Cardiac fibroblast (primary cell): ENCODE results near the gene SCART1.

Source experiments
- DNase-seq, 2 donors: peaks; one replicate each; pipeline versions ENCODE4 v3.0.0 to v3.0.0-alpha.2; 2010; ENCODE audit warnings: low read depth in 2 of 2
- H3K4me3 ChIP-seq, 2 donors: replicated peaks in 1 of 2; 1 replicate in 1 of 2; 2 replicates in 1 of 2; pipeline ENCODE4 v1.5.1; 2011; ENCODE audit warnings: low read depth in 2 of 2, low read length in 2 of 2, mild to moderate bottlenecking in 2 of 2, moderate library complexity in 1 of 2
- TF ChIP-seq, protein P1 (sequence below): IDR thresholded peaks from one replicate; pipeline ENCODE4 v1.5.1; 2011; ENCODE audit warnings: low read depth, mild to moderate bottlenecking, low read length, inconsistent platforms

SCART1 gene

DNA sequence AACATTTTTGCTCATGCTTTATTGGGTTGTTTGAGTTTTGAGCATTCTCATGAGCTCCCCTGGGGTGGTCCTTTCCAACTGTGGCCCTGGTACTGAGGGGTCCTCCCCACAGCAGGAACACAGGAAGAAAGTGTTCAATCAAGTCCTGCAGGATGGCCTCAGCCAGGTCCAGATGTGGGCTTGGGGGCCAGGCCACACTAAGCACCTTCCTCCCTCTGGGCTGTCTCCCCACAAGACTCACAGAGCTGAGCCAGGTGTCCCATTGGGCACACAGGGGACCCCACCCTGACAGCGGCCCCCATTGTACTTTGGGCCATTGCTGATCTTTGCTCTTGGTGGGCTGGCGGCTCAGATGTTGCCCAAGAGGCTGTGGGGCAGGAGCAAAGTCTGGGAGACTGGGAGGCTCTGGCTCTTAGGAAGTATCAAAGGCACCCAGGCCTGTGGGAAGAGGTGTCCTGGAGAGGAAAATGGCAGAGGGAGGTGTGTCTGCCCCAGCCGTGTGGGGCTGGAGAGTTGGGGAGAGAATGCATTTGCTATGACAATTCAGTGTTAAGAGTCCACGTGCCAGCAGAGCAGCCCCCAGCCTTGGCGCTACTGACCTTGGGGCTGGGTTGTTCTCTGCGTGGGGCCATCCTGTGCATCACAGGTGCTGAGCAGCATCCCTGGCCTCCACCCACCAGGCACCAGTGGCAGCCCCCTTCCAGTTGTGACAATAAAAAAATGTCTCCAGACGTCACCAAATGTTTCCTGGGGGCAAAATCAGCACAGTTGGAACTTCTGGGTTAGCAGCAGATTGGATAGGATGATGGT lies 17.8 kb downstream of the SCART1 start:
- no peak overlapping the region for H3K4me3 ChIP-seq
- TF ChIP-seq, protein P1, sequence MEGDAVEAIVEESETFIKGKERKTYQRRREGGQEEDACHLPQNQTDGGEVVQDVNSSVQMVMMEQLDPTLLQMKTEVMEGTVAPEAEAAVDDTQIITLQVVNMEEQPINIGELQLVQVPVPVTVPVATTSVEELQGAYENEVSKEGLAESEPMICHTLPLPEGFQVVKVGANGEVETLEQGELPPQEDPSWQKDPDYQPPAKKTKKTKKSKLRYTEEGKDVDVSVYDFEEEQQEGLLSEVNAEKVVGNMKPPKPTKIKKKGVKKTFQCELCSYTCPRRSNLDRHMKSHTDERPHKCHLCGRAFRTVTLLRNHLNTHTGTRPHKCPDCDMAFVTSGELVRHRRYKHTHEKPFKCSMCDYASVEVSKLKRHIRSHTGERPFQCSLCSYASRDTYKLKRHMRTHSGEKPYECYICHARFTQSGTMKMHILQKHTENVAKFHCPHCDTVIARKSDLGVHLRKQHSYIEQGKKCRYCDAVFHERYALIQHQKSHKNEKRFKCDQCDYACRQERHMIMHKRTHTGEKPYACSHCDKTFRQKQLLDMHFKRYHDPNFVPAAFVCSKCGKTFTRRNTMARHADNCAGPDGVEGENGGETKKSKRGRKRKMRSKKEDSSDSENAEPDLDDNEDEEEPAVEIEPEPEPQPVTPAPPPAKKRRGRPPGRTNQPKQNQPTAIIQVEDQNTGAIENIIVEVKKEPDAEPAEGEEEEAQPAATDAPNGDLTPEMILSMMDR: no peak
- no peak for DNase-seq

DNA sequence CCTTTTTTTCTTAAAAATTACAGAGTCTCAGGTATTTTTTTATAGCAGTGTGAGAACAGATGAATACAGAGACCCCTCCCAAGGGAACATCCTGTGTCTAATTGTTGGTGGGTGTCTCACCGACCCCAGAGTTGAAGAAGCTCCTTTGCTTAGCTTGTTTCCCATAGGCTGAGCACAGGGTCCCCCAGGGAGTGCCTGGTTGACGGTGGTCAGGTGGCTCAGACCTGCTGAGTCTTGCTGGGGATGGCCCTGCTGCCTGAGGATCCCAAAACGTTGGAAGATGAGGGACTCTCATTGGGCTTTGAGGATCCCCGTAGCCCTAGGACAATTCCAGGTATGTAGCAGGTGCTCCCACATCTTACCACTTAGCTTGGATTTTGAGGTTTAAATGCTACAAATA lies 19.5 kb downstream of the SCART1 start:
- no peak for DNase-seq
- TF ChIP-seq, protein P1: no peak
- H3K4me3 ChIP-seq: no peak overlapping the region

DNA sequence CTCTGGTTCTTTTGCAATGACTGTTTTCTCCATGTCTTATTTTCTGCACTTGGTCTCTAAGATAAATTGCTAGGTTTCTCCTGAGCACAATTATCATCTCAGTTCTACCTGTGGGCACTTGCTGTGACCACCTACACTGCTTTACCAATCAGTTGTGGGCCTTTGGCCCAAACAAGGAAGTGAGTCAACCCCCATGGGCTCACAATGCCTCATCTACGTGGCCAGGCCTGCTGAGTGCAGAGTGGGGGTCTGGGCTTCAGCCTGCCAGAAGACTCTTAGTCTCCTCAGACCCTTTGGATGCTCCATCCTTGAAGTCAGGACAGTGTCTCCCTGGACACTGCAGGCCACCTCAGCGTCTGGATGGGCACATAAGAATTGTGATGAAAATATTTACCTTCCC lies 20.3 kb downstream of the SCART1 start:
- TF ChIP-seq, protein P1: no peak

DNA sequence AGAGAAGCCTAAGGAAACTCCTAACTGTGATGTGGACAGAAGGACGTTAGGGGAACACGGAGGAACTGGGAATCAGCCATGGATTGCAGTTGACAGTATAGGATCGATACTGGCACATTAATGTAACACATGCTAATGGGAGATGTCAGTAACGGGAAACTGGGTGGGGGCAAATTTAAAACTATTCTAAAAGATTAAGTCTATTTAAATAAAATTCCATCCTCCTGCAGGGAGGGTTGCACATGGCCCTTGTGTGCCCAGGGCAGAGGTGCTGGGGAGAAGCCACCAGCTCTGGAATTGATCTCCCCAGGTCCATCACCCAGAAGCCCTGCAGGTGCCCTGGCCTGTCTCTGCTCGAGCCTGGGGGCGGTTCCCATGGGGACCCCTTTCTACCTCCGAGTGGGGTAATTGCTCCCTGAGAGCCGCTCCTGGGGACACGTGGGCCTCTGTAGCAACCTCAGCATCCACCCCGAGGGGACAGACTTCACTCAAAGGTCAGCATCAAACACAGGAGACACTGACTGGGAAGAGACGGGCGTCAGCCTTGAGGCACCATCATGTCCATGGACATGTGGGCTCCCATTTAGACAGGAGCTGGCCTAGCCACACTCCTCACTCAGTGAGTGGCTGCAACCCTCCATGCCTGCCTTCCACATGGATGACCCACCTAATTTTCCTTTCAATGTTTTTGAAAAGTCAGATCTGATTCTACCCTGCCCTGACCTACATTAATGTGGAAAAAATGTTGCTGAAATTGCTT lies 21.1 kb downstream of the SCART1 start:
- TF ChIP-seq, protein P1: no peak
- no peak for DNase-seq
- no peak overlapping the region for H3K4me3 ChIP-seq

More for the DNA sequence above, 20.3 kb downstream of the SCART1 start:
- DNase-seq: no peak
- H3K4me3 ChIP-seq: no peak overlapping the region

DNA sequence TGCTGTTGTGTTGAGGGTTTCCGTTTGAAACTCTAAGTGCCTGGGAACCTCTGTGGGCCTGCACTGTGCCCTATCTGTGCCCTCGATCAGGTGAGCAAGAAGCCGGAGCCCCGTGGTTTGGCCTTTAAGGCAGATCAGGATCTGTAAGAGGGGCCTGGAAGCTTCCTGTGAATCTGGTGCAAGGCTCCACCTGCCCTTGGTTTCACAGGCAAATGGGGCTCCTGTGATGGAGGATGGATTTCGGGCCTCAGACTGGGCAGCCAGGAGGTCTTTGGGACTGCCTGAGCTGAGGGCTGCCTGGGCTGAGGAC lies 21.6 kb downstream of the SCART1 start:
- DNase-seq: no peak
- no peak overlapping the region for H3K4me3 ChIP-seq
- TF ChIP-seq, protein P1: no peak

DNA sequence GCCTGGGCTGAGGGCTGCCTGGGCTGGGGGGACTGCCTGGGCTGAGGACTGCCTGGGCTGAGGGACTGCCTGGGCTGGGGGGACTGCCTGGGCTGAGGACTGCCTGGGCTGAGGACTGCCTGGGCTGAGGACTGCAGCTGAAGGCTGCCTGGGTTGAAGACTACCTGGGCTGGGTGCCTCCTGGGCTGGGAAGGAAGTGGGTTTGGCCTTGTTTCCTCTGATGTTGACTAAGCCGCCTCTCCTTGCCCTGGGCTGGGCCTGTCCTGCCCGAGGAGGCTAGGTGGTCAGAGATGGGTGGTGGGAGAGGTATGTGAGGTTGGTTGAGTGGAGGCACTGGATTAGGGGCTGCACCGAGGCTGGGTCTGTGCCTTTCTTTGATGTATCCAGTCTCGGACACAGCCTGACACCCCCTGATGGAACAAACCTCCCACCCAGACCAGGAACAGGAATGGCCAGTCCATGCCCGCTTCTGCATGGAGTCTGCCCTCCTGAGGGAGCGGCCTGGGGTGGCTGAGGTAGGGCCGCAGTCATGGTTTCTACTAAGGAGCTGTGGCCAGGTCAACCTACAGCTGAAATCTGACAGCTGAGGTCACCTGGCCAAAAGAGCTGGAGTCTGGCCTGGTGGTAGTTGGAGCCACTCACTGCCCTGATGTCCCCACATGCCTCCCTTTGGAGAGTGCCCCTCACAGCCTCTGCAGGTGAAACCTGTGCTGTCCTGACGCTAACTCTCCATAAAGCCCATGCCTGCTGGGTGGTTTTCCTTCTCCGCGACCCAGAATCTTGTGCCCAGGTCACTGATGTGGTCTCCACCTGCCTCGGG lies 22.3 kb downstream of the SCART1 start:
- TF ChIP-seq, protein P1: no peak
- DNase-seq: no peak
- H3K4me3 ChIP-seq: no peak overlapping the region
